ENCODE measurements around the gene COL15A1. TPM values are rescaled to one million over a fixed set of nuclear protein-coding genes. Genes with fewer than 3 reads are reported as not detected.

The COL15A1 gene
- total RNA-seq, 4 donors from 2014 or later = 4.0 to 7.8 (median 6.8) TPM

DNA sequence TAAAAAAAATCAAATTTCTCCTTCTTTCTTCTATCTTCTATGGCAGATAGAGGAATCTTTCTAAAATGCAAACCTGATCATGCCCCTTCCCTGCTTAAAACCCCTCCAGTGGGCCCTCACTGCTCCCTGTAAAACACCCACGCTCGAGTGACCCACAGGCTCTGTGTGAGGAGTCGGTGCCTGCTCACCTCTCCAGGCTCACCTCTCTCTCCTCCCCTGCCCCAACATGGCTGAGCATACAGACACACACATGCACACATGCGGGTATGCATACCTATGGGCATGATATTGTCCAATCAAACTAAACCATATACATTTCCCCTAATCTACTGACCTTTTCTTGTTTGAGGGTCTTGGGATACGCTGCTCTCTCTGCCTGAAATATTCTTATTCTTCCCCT, 40.8 kb upstream of the COL15A1 start:
- Histone ChIP-seq H3K4me1 (peaks cover 0 to 9% of the 10 kb centered on the region in 2 donors), H3K27me3 (no peaks in the 10 kb centered on the region), H3K27ac (no peak overlapping the region), H3K9me3 (no peaks in the 10 kb centered on the region), H3K4me3 (no peak overlapping the region), H3K36me3 (no peaks in the 10 kb centered on the region)
- TF ChIP-seq, protein P1, sequence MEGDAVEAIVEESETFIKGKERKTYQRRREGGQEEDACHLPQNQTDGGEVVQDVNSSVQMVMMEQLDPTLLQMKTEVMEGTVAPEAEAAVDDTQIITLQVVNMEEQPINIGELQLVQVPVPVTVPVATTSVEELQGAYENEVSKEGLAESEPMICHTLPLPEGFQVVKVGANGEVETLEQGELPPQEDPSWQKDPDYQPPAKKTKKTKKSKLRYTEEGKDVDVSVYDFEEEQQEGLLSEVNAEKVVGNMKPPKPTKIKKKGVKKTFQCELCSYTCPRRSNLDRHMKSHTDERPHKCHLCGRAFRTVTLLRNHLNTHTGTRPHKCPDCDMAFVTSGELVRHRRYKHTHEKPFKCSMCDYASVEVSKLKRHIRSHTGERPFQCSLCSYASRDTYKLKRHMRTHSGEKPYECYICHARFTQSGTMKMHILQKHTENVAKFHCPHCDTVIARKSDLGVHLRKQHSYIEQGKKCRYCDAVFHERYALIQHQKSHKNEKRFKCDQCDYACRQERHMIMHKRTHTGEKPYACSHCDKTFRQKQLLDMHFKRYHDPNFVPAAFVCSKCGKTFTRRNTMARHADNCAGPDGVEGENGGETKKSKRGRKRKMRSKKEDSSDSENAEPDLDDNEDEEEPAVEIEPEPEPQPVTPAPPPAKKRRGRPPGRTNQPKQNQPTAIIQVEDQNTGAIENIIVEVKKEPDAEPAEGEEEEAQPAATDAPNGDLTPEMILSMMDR (IDR thresholded peaks at IDR 0.05 in 4 of 5, conservative IDR thresholded peaks at IDR 0.05 in 1 of 5) = no peak
- TF ChIP-seq POLR2A (IDR thresholded peaks at IDR 0.05) = no peak
- no peak for ATAC-seq
- intact Hi-C loops (cut with DNase I; ENCODE audit: low total_unique reads) = no loop called here
- in situ Hi-C loops (cut with MboI; ENCODE audit: low sequenced_read_pairs in 4 of 4) = no loop called here
- DNase-seq = no peak

DNA sequence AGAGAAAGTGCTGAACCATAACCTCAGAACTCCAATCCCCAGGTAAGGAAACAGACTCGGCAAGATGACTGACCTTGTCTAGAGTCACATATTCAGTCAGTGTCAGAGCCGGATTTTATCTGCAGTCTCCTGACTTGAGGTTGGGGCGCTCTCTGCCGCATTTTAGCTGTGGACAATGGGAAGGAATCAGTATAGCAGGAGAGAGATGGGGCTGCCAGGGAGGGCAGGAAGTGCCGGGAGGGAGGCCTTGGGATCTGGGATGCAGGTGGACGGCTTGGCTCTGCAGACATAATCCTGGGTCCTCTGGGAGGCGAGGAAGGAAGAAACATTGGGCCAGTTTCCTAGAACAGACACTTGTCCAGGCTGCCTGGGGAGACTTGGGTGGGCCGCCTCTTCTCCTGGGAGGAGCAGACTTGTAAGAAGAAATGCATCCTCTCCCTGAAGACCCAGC, 39.7 kb upstream of the COL15A1 start:
- in situ Hi-C loops (cut with MboI; ENCODE audit: low sequenced_read_pairs in 4 of 4) = no loop called here
- peak; percentile 32 to 53 for DNase-seq
- peaks cover 0 to 16% of the 10 kb centered on the region in 2 donors for H3K4me1 ChIP-seq

DNA sequence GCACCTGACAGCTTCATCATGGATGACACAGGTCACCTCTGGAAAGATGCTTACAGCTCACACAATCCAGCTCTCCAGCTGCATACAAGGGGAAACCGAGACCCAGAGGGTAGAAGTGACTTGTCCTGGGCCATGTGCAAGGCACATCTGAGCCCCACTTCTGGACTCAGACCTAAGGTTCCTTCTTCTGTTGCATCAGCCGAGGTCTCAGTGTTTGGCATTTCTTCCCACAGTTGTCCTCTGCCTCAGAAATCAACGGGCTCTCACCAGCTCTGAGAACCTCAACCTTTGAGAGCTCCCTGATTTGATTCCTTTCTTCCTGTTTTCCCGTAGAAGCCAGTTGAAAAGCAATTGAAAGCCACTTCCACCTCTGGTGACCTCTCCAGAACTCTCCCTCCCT, 38.7 kb upstream of the COL15A1 start:
- TF ChIP-seq, protein P1 (IDR thresholded peaks at IDR 0.05 in 4 of 5, conservative IDR thresholded peaks at IDR 0.05 in 1 of 5) = no peak
- no peak for TF ChIP-seq POLR2A (IDR thresholded peaks at IDR 0.05)
- H3K4me1 ChIP-seq = peaks cover 0 to 16% of the 10 kb centered on the region in 2 donors
- no peaks in the 10 kb centered on the region for H3K9me3 ChIP-seq
- DNase-seq (no peak), ATAC-seq (no peak)
- intact Hi-C loops (cut with DNase I; ENCODE audit: low total_unique reads) = no loop called here
- no peaks in the 10 kb centered on the region for H3K36me3 ChIP-seq
- H3K27ac ChIP-seq = no peak overlapping the region
- no peak overlapping the region for H3K4me3 ChIP-seq
- no peaks in the 10 kb centered on the region for H3K27me3 ChIP-seq
- in situ Hi-C loops (cut with MboI; ENCODE audit: low sequenced_read_pairs in 4 of 4) = no loop called here

More for the DNA sequence above, 39.7 kb upstream of the COL15A1 start:
- Histone ChIP-seq H3K4me3 (no peak overlapping the region), H3K27me3 (no peaks in the 10 kb centered on the region), H3K36me3 (no peaks in the 10 kb centered on the region), H3K9me3 (no peaks in the 10 kb centered on the region), H3K27ac (no peak overlapping the region)
- TF ChIP-seq POLR2A (IDR thresholded peaks at IDR 0.05) = no peak
- peak; percentile 11 to 50 for ATAC-seq
- intact Hi-C loops (cut with DNase I; ENCODE audit: low total_unique reads) = no loop called here

DNA sequence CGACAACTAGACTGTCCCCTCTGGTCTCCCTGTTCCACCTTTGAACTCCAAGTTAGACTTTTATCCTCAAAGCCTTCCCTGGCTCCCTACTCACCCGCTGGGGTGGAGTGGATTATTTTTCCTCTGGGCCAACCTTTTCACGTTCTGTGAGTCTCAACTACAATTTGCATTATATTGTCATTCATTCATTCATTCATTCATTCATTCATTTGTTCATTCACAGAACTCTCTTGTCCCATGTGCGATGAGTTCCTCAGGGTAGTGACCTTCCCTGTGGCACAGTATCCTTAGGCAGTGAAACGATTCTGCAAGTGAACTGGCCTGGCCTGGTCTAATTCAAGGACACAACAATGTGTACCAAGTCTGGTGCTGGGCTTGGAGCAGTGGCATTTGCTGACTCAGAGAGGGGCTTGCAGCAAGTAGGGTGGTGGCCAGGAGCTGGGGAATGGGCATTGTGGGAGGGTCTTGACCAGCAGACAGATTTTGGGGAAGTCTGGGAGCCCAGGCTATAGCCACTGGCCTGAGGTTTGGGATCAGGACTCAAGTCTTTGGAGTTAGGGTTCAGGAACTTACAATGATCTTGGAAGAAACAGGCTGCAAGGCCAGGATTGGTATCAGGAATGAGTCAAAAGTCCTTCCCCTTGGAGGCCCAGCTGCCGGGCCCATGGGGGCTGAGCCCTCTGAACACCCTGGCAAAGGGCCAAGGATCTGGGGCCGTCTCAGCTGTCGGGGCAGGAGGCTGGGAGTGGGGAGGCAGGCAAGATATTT, 37.2 kb upstream of the COL15A1 start:
- no peaks in the 10 kb centered on the region for H3K27me3 ChIP-seq
- ATAC-seq = no peak
- no peak for DNase-seq
- peaks cover 0 to 20% of the 10 kb centered on the region in 2 donors for H3K4me1 ChIP-seq
- intact Hi-C loops (cut with DNase I; ENCODE audit: low total_unique reads) = no loop called here
- in situ Hi-C loops (cut with MboI; ENCODE audit: low sequenced_read_pairs in 4 of 4) = no loop called here
- peak overlapping the region; percentile 18 to 63 (median 52) for H3K27ac ChIP-seq
- no peaks in the 10 kb centered on the region for H3K9me3 ChIP-seq
- H3K36me3 ChIP-seq = no peaks in the 10 kb centered on the region
- TF ChIP-seq, protein P1 (IDR thresholded peaks at IDR 0.05 in 4 of 5, conservative IDR thresholded peaks at IDR 0.05 in 1 of 5) = no peak
- no peak for TF ChIP-seq POLR2A (IDR thresholded peaks at IDR 0.05)
- H3K4me3 ChIP-seq = no peak overlapping the region

DNA sequence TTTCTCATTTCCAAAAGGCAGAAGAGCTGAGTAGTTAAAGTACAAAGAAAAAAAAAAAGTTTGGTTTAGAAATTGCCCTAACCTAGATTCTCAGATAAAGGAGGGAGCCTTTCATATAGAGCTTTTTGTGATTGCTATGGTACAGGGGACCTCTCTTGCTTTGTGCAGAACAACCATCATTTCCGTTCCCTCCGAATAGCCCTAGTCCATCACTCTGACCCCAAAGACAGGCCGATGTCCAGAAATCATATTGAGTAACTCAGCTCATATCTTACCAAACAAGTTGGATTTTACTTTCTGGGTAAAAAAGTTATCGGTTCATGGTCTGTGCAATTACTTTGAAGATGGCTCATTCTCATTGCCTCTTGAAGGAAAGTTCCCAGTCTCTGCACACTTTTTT, 36.7 kb upstream of the COL15A1 start:
- in situ Hi-C loops (cut with MboI; ENCODE audit: low sequenced_read_pairs in 4 of 4) (no loop called here), intact Hi-C loops (cut with DNase I; ENCODE audit: low total_unique reads) (no loop called here)
- Histone ChIP-seq H3K27ac (peak overlapping the region; percentile 18 to 72 (median 57)), H3K4me1 (peaks cover 0 to 20% of the 10 kb centered on the region in 2 donors), H3K27me3 (no peaks in the 10 kb centered on the region), H3K36me3 (no peaks in the 10 kb centered on the region), H3K9me3 (no peaks in the 10 kb centered on the region), H3K4me3 (no peak overlapping the region)
- DNase-seq (no peak), ATAC-seq (peak in 1 of 2 donors; percentile 40)
- TF ChIP-seq POLR2A (IDR thresholded peaks at IDR 0.05) = no peak
- TF ChIP-seq, protein P1 (IDR thresholded peaks at IDR 0.05 in 4 of 5, conservative IDR thresholded peaks at IDR 0.05 in 1 of 5) = no peak

All from gastrocnemius medialis (tissue), 4 donors.